GM12865 (cell line): ENCODE data around the gene MAGI2.

Experiments used
- DNase-seq: peaks from one replicate; pipeline ENCODE4 v3.0.0; 2010; ENCODE audit warnings: low read depth
- H3K4me3 ChIP-seq: 2 replicates; pipeline ENCODE4 v1.5.1; 2011; ENCODE audit warnings: mild to moderate bottlenecking, low read depth, low read length, control low read depth
- CTCF ChIP-seq: IDR thresholded peaks from 2 replicates; pipeline ENCODE4 v1.5.1; 2011; ENCODE audit warnings: low read length, control low read depth, low read depth, inconsistent platforms; ENCODE audit not compliant: insufficient read depth; ENCODE audit errors: missing control alignments

Gene MAGI2

GRCh38 chr7:79284211-79284610 is 169.3 kb downstream of the MAGI2 start:
- no peak for TF ChIP-seq CTCF
- no peak for DNase-seq
- H3K4me3 ChIP-seq = no peak overlapping the region

- TF ChIP-seq CTCF = no peak
- DNase-seq = no peak
- H3K4me3 ChIP-seq = no peak overlapping the region
Measured at GRCh38 chr7:79282882-79283602, 170.4 kb downstream of the MAGI2 start.

- DNase-seq = no peak
- no peak overlapping the region for H3K4me3 ChIP-seq
- TF ChIP-seq CTCF = no peak
Measured at GRCh38 chr7:79282070-79282694, 171.3 kb downstream of the MAGI2 start.

GRCh38 chr7:79281426-79281825 is 172.0 kb downstream of the MAGI2 start:
- DNase-seq = no peak
- no peak for TF ChIP-seq CTCF
- H3K4me3 ChIP-seq = no peak overlapping the region

GRCh38 chr7:79272938-79273337 is 180.5 kb downstream of the MAGI2 start:
- no peak for DNase-seq
- H3K4me3 ChIP-seq = no peak overlapping the region
- no peak for TF ChIP-seq CTCF

- no peak overlapping the region for H3K4me3 ChIP-seq
- DNase-seq = peak; percentile 24
- peak; percentile 49 for TF ChIP-seq CTCF
Measured at GRCh38 chr7:79272066-79272669, 181.3 kb downstream of the MAGI2 start.
